Activated CD8-positive, alpha-beta memory T cell treated with anti-CD3 and anti-CD28 coated beads for 1 hour (primary cell): Measurements from ENCODE around the gene FRMD6.
"Not testable (repeated sequence)": the region's sequence is repeated elsewhere in the genome, so short reads cannot be mapped to it uniquely, and the experiment has no call there.

Experiments
- DNase-seq, 2 donors: peaks; one replicate each; pipeline ENCODE4 v3.0.0-alpha.2; 2020; ENCODE audit warnings: low read depth in 1 of 2; ENCODE audit errors: extremely low read depth in 1 of 2

Gene FRMD6

GRCh38 chr14:51717766-51718165 lies 66.1 kb downstream of the FRMD6 start:
- DNase-seq: no peak

- no peak for DNase-seq
Observed at GRCh38 chr14:51719955-51720354, 68.2 kb downstream of the FRMD6 start.

DNA sequence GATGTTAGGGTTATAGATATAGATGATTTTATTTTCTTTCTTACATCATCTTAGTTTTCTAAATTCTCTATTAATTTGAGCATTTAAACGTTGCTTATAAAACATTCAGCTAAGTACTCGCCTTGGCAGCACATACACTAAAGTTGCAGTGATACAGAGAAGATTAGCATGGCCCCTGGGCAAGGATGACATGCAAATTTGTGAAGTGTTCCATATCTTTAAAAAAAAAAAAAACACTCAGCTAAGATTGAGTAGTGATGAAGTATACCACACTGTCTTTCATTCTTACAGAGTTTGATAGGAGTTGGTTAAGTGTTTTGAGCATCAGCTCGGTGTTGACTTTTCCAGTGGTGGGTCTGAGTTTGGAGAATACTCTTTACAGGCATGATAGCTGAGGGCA lies 72.3 kb downstream of the FRMD6 start:
- no peak for DNase-seq

- DNase-seq: no peak
Observed at GRCh38 chr14:51724650-51725049, 72.9 kb downstream of the FRMD6 start.

- DNase-seq: no peak
Observed at GRCh38 chr14:51725061-51725460, 73.4 kb downstream of the FRMD6 start.

DNA sequence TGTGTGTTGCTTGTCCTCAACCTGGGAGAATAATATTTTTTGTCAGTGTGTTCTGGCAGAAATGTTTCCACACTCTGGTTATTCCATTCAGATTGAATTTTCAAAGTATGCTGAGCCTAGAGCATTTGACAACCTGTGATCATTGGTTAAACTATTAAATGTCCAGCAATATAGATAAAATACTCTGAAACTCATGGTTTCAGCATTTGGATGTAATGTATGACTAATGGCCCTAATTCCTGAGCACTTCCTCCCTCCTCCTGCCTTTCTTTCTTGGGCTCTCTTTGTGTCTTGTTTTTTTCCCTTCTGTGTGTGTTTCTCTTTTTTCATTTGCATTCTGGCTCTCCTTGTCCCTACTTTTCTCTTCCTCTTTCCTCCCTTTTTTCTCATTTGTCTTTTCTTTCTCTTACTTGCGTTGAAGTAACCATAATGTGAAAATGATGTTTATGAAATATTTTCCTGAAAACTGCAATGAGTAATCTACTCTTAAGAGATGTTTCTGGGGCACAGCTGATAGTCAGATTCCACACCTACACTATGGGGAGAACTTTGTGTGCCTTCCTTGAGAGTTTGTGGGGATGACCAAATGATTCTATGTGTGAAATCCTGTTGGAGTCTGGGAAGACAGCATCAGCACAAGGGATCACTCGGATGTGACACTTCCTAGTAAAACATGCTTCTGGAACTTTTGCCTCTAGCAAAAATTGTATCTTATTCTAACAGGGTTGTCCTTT lies 74.6 kb downstream of the FRMD6 start:
- DNase-seq: no peak

DNA sequence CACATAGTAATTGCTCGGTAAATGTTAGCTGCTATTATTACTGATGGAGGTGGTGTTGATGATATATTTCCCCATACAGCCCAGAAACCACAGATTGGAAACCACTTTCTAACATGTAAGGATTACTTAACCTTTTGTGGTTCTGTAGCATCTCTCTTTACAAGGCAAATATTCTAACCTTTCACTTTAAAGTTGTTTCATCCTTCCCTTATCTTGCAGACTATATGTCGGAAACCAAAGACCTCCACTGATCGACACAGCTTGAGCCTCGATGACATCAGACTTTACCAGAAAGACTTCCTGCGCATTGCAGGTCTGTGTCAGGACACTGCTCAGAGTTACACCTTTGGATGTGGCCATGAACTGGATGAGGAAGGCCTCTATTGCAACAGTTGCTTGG lies 75.8 kb downstream of the FRMD6 start:
- DNase-seq: no peak

DNA sequence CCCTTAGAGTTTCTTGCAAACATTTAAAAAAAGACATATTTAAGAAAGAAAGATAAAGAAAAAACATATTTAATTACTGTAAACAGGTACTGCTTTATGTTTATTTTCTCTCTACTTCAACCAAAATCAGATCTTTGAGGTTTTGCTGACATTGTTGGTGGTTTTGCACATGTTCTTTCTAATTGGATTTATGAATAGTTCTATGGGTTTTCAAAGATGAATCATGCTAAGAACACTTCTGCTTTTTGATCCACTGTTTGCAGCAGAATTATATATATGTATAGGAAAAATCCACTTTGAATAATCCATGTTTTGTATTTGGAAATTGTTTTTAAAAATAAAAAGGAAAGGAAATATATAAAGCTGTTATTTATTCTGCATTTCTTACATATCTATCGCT lies 78.4 kb downstream of the FRMD6 start:
- no peak for DNase-seq

- no peak for DNase-seq
Observed at GRCh38 chr14:51730684-51731083, 79.0 kb downstream of the FRMD6 start.

DNA sequence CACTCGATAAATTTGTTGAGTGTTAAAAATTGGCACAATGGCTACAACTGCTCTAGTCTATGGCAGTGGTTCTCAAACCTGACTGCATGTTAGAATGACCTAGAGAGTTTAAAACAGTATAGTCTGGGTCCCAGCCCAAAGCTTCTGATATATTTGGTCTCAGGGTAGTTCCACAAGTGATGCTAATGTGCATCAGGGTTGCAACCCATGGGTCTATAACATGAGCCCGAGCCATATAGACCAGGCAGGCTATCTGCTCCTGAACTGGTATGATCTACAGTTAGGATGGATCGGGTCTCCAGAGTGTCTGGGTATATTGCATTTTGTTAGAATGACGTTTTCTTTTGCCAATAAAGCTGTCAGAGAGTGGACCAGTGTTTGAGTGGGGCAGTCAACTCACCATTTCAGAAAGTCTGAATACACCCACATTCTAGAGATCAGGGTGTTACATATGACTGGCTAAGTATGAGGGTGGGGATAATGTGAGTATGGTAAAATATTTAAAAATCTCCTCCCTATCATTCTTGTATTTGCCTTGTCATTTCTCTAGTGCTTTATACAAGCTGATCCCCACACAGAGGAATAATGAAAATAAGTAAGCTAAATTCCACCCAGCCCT lies 80.9 kb downstream of the FRMD6 start:
- DNase-seq: no peak

DNA sequence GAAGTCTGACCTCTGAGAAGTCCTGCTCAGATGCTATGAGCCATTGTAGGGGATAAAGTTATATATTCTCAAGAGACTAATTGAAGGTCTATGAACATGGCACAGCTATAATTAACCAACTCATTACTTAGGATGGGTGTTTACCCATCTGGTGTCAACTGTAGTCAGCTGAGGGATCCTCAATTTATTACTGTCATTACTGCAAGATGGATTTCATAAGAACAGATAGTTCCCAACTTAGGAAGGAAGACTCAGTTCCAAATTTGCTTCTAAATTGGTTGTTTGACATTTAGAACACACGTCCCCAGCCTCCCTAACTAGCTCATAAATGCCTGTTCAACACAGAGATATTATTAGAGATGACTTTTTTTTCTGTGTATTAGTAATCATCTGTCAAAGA lies 81.4 kb downstream of the FRMD6 start:
- DNase-seq: no peak

GRCh38 chr14:51735851-51736250 lies 84.1 kb downstream of the FRMD6 start:
- DNase-seq: no peak

- DNase-seq: no peak
Observed at GRCh38 chr14:51738754-51739153, 87.0 kb downstream of the FRMD6 start.

GRCh38 chr14:51743588-51744000 lies 91.9 kb downstream of the FRMD6 start:
- DNase-seq: no peak

DNA sequence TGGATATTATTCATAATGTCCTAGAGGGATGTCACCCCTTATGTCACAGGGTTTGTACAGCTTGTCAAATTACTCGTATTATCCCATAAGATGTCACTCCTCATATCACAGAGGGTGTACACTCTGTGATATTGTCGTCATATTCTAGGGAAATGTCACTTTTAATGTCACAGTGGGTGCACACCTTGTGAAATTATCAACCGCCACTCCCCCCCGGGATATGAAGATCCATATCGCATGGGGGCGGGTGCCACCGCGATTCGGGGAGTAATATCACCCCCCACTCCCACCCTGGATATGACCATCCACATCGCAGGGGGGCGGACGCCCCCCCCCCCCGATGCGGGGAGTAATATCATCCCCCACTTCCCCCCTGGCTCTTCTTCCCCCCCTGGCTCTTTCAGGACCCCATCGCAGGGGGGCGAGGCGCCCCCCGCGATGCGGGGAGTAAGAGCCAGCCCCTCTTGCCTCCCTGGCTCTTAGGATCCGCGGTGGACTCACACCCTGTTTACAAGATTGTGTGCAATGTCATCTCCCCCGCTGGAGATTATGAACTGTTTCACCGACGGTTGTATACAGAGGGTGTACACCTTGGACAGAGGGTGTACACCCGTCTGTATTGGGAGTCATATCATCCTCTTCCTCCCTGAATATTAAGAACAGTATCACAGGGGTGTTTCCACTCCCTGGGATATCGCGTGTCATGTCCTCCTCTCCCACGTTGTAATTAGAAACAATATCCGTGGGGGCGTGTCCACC lies 92.8 kb downstream of the FRMD6 start:
- no peak for DNase-seq

GRCh38 chr14:51746823-51747222 lies 95.1 kb downstream of the FRMD6 start:
- DNase-seq: not testable (repeated sequence)

GRCh38 chr14:51750542-51750941 lies 98.8 kb downstream of the FRMD6 start:
- DNase-seq: no peak

DNA sequence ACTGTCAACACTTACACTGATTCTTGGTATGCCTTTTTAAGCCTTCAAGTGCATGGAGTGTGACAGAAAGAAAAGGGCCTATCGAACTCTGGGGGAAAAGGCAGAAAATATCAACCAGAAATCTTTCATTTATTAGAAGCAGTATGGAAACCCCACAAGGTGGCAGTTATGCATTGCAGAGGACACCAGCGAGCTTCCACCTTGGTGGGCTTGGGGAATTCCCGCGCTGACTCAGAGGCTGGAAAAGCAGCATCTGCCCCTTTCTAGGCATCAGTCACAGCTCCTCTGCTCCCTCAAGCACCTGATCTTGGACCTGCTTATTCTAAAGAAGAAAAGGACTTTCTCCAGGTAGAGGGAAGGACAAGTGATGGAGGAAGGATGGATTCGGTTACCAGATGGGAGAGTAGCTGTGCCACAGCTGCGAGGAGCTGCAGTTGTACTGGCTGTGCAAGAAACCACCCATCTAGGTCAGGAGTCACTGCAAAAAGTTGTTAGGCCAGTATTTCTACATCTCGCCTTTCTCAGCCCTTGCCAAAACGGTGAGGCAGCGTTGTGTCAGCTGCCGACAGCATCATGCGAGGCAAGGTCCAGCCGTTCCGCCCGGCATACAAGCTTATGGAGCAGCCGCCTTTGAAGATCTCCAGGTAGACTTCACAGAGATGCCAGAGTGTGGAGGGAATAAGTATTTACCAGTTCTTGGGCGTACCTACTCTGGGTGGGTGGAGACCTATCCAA lies 100.1 kb downstream of the FRMD6 start:
- DNase-seq: not testable (repeated sequence)

GRCh38 chr14:51757756-51758155 lies 106.0 kb downstream of the FRMD6 start:
- not testable (repeated sequence) for DNase-seq

DNA sequence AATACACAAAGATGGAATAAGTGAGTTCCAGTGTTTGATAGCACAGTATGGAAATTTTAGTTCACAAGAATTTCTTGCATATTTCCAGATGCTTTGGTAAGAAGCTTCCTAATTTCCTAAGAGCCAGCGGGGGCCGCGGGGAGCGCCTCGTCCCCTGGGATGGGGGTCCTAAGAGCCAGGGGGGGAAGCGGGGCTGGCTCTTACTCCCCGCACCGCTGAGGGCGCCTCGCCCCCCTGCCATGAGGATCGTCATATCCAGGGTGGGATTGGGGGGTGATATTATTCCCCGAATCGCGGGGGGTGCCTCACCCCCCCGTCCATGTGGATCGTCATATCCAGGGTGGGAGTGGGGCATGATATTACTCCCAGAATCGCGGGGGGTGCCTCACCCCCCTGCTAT lies 108.2 kb downstream of the FRMD6 start:
- DNase-seq: no peak

DNA sequence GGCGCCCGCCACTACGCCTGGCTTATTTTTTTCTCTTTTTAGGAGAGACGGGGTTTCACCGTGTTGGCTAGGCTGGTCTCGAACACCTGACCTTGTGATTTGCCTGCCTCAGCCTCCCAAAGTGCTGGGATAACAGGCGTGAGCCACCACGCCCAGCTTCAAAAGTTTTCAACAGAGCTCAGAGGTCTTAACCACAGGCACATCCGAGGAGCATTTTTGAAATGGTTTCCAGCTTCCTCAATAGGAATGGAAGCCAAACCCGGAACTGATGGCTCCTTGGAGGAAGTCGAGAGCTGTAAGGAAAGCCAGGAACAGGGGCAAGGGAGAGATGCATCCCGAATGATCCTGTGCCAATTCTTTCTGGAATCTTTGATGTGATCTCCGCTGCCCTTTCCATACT lies 114.0 kb downstream of the FRMD6 start:
- not testable (repeated sequence) for DNase-seq
